Cerebellar cortex (tissue), 1 donor: ENCODE measurements around the gene IFI27L2.

Experiments used
- DNase-seq: peaks from one replicate; pipeline ENCODE4 v3.0.0-alpha.2; 2015; ENCODE audit warnings: low spot score

The IFI27L2 gene

GRCh38 chr14:94100847-94101246 is 28.6 kb downstream of the IFI27L2 start:
- DNase-seq: no peak

GRCh38 chr14:94099006-94099405 is 30.4 kb downstream of the IFI27L2 start:
- no peak for DNase-seq

GRCh38 chr14:94098326-94098992 is 30.9 kb downstream of the IFI27L2 start:
- DNase-seq: no peak

- no peak for DNase-seq
Measured at GRCh38 chr14:94097091-94097490, 32.3 kb downstream of the IFI27L2 start.

- DNase-seq: no peak
Measured at GRCh38 chr14:94093418-94093817, 36.0 kb downstream of the IFI27L2 start.

- DNase-seq: no peak
Measured at GRCh38 chr14:94089479-94089878, 39.9 kb downstream of the IFI27L2 start.

- DNase-seq: no peak
Measured at GRCh38 chr14:94088516-94088915, 40.9 kb downstream of the IFI27L2 start.

- no peak for DNase-seq
Measured at GRCh38 chr14:94087891-94088290, 41.5 kb downstream of the IFI27L2 start.

- no peak for DNase-seq
Measured at GRCh38 chr14:94081386-94081820, 48.0 kb downstream of the IFI27L2 start.

GRCh38 chr14:94080621-94081385 is 48.6 kb downstream of the IFI27L2 start, which contains the start of the genes DDX24 and IFI27L1:
TSS of gene DDX24 (minus strand) at chr14:94081202. CDS start at chr14:94079742, 1,460 bp downstream.
TSS of gene IFI27L1 (plus strand) at chr14:94081310. CDS start at chr14:94096938, 15,628 bp downstream.
- peak; percentile 96 for DNase-seq

- DNase-seq: peak; percentile 52
Measured at GRCh38 chr14:94079891-94080620, 49.3 kb downstream of the IFI27L2 start.

GRCh38 chr14:94077823-94078222 is 51.6 kb downstream of the IFI27L2 start:
- no peak for DNase-seq
